ENCODE data around the gene AMBRA1.

Gene AMBRA1

GRCh38 chr11:46435679-46436078 lies 158.1 kb downstream of the AMBRA1 start:
- TF ChIP-seq EZH2 (IDR thresholded peaks at IDR 0.05; ENCODE audit: borderline replicate concordance, low read depth, low read length, severe bottlenecking), result no peak
- TF ChIP-seq CTCF (IDR thresholded peaks at IDR 0.05; ENCODE audit: borderline replicate concordance, extremely low read depth, low read length, poor library complexity, severe bottlenecking), result no peak
- Histone ChIP-seq H3K9ac (ENCODE audit: low read depth, low read length) (no peak overlapping the region), H3K27me3 (ENCODE audit: insufficient read depth, low read length, poor library complexity) (no peaks in the 10 kb centered on the region), H3K4me1 (ENCODE audit: insufficient read depth, low read length) (no peaks in the 10 kb centered on the region), H3K36me3 (ENCODE audit: insufficient read depth, low read length) (peaks cover 73% of the 10 kb centered on the region), H3K9me3 (ENCODE audit: insufficient read depth, low read length, severe bottlenecking) (no peaks in the 10 kb centered on the region), H3K4me2 (ENCODE audit: insufficient read depth, low read length) (no peak overlapping the region), H4K20me1 (ENCODE audit: insufficient read depth, low read length) (peaks cover 7% of the 10 kb centered on the region), H2AFZ (ENCODE audit: low read depth, low read length) (no peak overlapping the region), H3K27ac (ENCODE audit: low read length) (peak overlapping the region; percentile 26; the same call in 1 of the 2 replicates), H3K79me2 (ENCODE audit: insufficient read depth, low read length) (0 out of 2 replicates have a peak, but pooled peaks cover 2% of the 10 kb centered on the region), H3K4me3 (ENCODE audit: low read depth in 1 of 2, low read length in 2 of 2) (no peak overlapping the region)
- ATAC-seq (ENCODE audit: insufficient read depth, low read depth) (no peak), DNase-seq (no peak)

- peaks cover 7% of the 10 kb centered on the region for H4K20me1 ChIP-seq (ENCODE audit: insufficient read depth, low read length)
- H3K36me3 ChIP-seq (ENCODE audit: insufficient read depth, low read length), result peaks cover 79% of the 10 kb centered on the region
- no peak overlapping the region for H2AFZ ChIP-seq (ENCODE audit: low read depth, low read length)
- no peak overlapping the region for H3K4me2 ChIP-seq (ENCODE audit: insufficient read depth, low read length)
- H3K4me1 ChIP-seq (ENCODE audit: insufficient read depth, low read length), result no peaks in the 10 kb centered on the region
- TF ChIP-seq EZH2 (IDR thresholded peaks at IDR 0.05; ENCODE audit: borderline replicate concordance, low read depth, low read length, severe bottlenecking) (no peak), CTCF (IDR thresholded peaks at IDR 0.05; ENCODE audit: borderline replicate concordance, extremely low read depth, low read length, poor library complexity, severe bottlenecking) (no peak)
- no peak overlapping the region for H3K27ac ChIP-seq (ENCODE audit: low read length)
- ATAC-seq (ENCODE audit: insufficient read depth, low read depth) (no peak), DNase-seq (no peak)
- no peak overlapping the region for H3K4me3 ChIP-seq (ENCODE audit: low read depth in 1 of 2, low read length in 2 of 2)
- H3K9ac ChIP-seq (ENCODE audit: low read depth, low read length), result no peak overlapping the region
- no peaks in the 10 kb centered on the region for H3K27me3 ChIP-seq (ENCODE audit: insufficient read depth, low read length, poor library complexity)
- no peaks in the 10 kb centered on the region for H3K79me2 ChIP-seq (ENCODE audit: insufficient read depth, low read length)
- no peaks in the 10 kb centered on the region for H3K9me3 ChIP-seq (ENCODE audit: insufficient read depth, low read length, severe bottlenecking)
Measured at GRCh38 chr11:46431211-46431610, 162.6 kb downstream of the AMBRA1 start.

GRCh38 chr11:46429717-46430116 lies 164.1 kb downstream of the AMBRA1 start:
- Histone ChIP-seq H4K20me1 (ENCODE audit: insufficient read depth, low read length) (peaks cover 3% of the 10 kb centered on the region), H3K27ac (ENCODE audit: low read length) (no peak overlapping the region), H3K79me2 (ENCODE audit: insufficient read depth, low read length) (no peaks in the 10 kb centered on the region), H3K9ac (ENCODE audit: low read depth, low read length) (no peak overlapping the region), H3K9me3 (ENCODE audit: insufficient read depth, low read length, severe bottlenecking) (no peaks in the 10 kb centered on the region), H3K4me1 (ENCODE audit: insufficient read depth, low read length) (no peaks in the 10 kb centered on the region), H3K27me3 (ENCODE audit: insufficient read depth, low read length, poor library complexity) (no peaks in the 10 kb centered on the region), H2AFZ (ENCODE audit: low read depth, low read length) (no peak overlapping the region), H3K36me3 (ENCODE audit: insufficient read depth, low read length) (peaks cover 74% of the 10 kb centered on the region), H3K4me2 (ENCODE audit: insufficient read depth, low read length) (no peak overlapping the region), H3K4me3 (ENCODE audit: low read depth in 1 of 2, low read length in 2 of 2) (no peak overlapping the region)
- no peak for DNase-seq
- ATAC-seq (ENCODE audit: insufficient read depth, low read depth), result no peak
- no peak for TF ChIP-seq EZH2 (IDR thresholded peaks at IDR 0.05; ENCODE audit: borderline replicate concordance, low read depth, low read length, severe bottlenecking)
- TF ChIP-seq CTCF (IDR thresholded peaks at IDR 0.05; ENCODE audit: borderline replicate concordance, extremely low read depth, low read length, poor library complexity, severe bottlenecking), result no peak

GRCh38 chr11:46427364-46427763 lies 166.5 kb downstream of the AMBRA1 start:
- TF ChIP-seq CTCF (IDR thresholded peaks at IDR 0.05; ENCODE audit: borderline replicate concordance, extremely low read depth, low read length, poor library complexity, severe bottlenecking) (no peak), EZH2 (IDR thresholded peaks at IDR 0.05; ENCODE audit: borderline replicate concordance, low read depth, low read length, severe bottlenecking) (no peak)
- no peak for DNase-seq
- no peaks in the 10 kb centered on the region for H3K79me2 ChIP-seq (ENCODE audit: insufficient read depth, low read length)
- ATAC-seq (ENCODE audit: insufficient read depth, low read depth), result no peak
- no peaks in the 10 kb centered on the region for H3K4me1 ChIP-seq (ENCODE audit: insufficient read depth, low read length)
- H3K9ac ChIP-seq (ENCODE audit: low read depth, low read length), result no peak overlapping the region
- no peak overlapping the region for H2AFZ ChIP-seq (ENCODE audit: low read depth, low read length)
- no peak overlapping the region for H3K27ac ChIP-seq (ENCODE audit: low read length)
- no peak overlapping the region for H3K4me3 ChIP-seq (ENCODE audit: low read depth in 1 of 2, low read length in 2 of 2)
- H3K4me2 ChIP-seq (ENCODE audit: insufficient read depth, low read length), result no peak overlapping the region
- no peaks in the 10 kb centered on the region for H3K9me3 ChIP-seq (ENCODE audit: insufficient read depth, low read length, severe bottlenecking)
- H3K36me3 ChIP-seq (ENCODE audit: insufficient read depth, low read length), result peaks cover 64% of the 10 kb centered on the region
- H3K27me3 ChIP-seq (ENCODE audit: insufficient read depth, low read length, poor library complexity), result no peaks in the 10 kb centered on the region
- peaks cover 3% of the 10 kb centered on the region for H4K20me1 ChIP-seq (ENCODE audit: insufficient read depth, low read length)
